ENCODE data around the gene MPP2. TPM values are rescaled to one million over a fixed set of nuclear protein-coding genes. Genes with fewer than 3 reads are reported as not detected.

Gene MPP2
- total and polyA plus RNA-seq, 9 of the 15 experiments (the other 6 are each of a cell fraction or from before 2014, with no cell fraction given), result 0.04 to 1.0 (median 0.24) TPM

DNA sequence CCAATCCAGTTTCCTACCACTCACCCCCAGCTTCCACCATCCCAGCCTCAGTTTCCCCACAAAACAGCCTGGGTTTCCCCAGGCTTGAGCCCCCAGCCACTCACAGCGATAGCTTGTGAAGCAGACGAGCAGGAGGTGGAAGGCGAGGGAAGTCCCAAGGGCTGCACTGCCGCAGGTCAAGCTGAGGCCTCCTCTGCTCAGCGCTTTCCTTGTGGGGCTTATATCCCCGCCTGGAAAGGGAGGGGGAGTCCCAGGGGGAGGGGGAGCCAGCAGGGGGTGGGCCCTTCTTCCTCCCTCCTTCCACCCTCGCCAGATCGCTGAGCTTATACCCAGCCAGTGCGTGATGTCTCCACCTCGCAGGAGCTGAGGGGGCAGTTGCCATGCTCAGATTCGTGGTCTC, 46.4 kb upstream of the MPP2 start, which contains the start of gene PYY:
PYY (minus strand) TSS at position 195 of the 400 bp plus-strand sequence. CDS start 457 bp downstream, outside the sequence.
- ATAC-seq, result no peak
- peak within 1 kb of the TSS in 1 of 2 experiments; percentile 87; a peak in 2 of 4 replicates for H3K9ac ChIP-seq (ENCODE audit: insufficient read depth in 1 of 2, low read depth in 2 of 2, low read length in 2 of 2)
- BruUV-seq (replicated peaks), result no TSS peak
- no peak for FAIRE-seq
- no peak for DNase-seq (ENCODE audit: extremely low read depth in 1 of 4, low spot score in 3 of 4)
- peak within 1 kb of the TSS; percentile 77 for H2AFZ ChIP-seq (ENCODE audit: low read depth, low read length)
- WGBS (ENCODE audit: insufficient coverage, low coverage, missing lambda C conversion rate), result 35% methylated on average over 7 of the region's 11 CpGs
- no peaks in the 10 kb centered on the region for H3K9me1 ChIP-seq (ENCODE audit: control insufficient read depth, insufficient read depth, low read length)
- peaks cover 0 to 16% of the 10 kb centered on the region in 2 experiments; a peak in 3 of 5 replicates for H3K4me1 ChIP-seq (replicated peaks in 1 of 2; ENCODE audit: control insufficient read depth in 2 of 2, insufficient read depth in 2 of 2, low read length in 2 of 2)
- no peaks in the 10 kb centered on the region; the same call in none of the 2 replicates for H4K20me1 ChIP-seq (replicated peaks; ENCODE audit: control insufficient read depth, insufficient read depth, low read length)
- intact Hi-C loops (cut with micrococcal nuclease), result no loop called here
- ChIA-PET POLR2A (interaction anchor here (0.6 to 1.3 kb wide), 3 partner anchors 13 to 50 kb away, joined by 3 to 6 read pairs (median 3); no protein-coding TSS in a partner anchor), CTCF (ENCODE audit: low intra/inter-chr PET ratio) (no interaction called here)
- H3K79me2 ChIP-seq (ENCODE audit: control insufficient read depth, insufficient read depth, low read length), result no peaks in the 10 kb centered on the region
- H3K27ac ChIP-seq (ENCODE audit: extremely low read depth, low read depth, low read length), result no peak within 1 kb of the TSS; the same call in 2 of the 3 replicates
- H3K36me3 ChIP-seq (ENCODE audit: control insufficient read depth, insufficient read depth, low read length), result no peaks in the 10 kb centered on the region
- H3K4me2 ChIP-seq (ENCODE audit: insufficient read depth, low read length), result peak within 1 kb of the TSS; percentile 55
- no peak within 1 kb of the TSS for H3K4me3 ChIP-seq
- no peaks in the 10 kb centered on the region for H3K9me3 ChIP-seq (replicated peaks; ENCODE audit: control insufficient read depth, insufficient read depth, low read depth, low read length)
- H3K27me3 ChIP-seq (ENCODE audit: control insufficient read depth in 2 of 2, insufficient read depth in 2 of 2, low read length in 2 of 2), result peaks cover 33 to 72% of the 10 kb centered on the region in 2 experiments; a peak in 4 of 5 replicates
- in situ Hi-C loops (cut with MboI), result no loop called here
- TF ChIP-seq ZNF740 (CRISPR knock-in tag; IDR thresholded peaks at IDR 0.05) (no peak), ZNF740 (tag; IDR thresholded peaks at IDR 0.05) (no peak), ZBTB11 (CRISPR knock-in tag; IDR thresholded peaks at IDR 0.05) (no peak), CTBP1 (IDR thresholded peaks at IDR 0.05; ENCODE audit: borderline replicate concordance) (no peak), IFI16 (CRISPR knock-in tag; IDR thresholded peaks at IDR 0.05) (no peak), MEIS2 (IDR thresholded peaks at IDR 0.05; ENCODE audit: partially characterized antibody) (no peak), DNMT1 (IDR thresholded peaks at IDR 0.05) (no peak), MYC (IDR thresholded peaks at IDR 0.05; ENCODE audit: low read depth, low read length) (no peak), MYC (CRISPR knock-in tag; IDR thresholded peaks at IDR 0.05; ENCODE audit: borderline replicate concordance, low read depth) (no peak)
- TF ChIP-seq, protein P1, sequence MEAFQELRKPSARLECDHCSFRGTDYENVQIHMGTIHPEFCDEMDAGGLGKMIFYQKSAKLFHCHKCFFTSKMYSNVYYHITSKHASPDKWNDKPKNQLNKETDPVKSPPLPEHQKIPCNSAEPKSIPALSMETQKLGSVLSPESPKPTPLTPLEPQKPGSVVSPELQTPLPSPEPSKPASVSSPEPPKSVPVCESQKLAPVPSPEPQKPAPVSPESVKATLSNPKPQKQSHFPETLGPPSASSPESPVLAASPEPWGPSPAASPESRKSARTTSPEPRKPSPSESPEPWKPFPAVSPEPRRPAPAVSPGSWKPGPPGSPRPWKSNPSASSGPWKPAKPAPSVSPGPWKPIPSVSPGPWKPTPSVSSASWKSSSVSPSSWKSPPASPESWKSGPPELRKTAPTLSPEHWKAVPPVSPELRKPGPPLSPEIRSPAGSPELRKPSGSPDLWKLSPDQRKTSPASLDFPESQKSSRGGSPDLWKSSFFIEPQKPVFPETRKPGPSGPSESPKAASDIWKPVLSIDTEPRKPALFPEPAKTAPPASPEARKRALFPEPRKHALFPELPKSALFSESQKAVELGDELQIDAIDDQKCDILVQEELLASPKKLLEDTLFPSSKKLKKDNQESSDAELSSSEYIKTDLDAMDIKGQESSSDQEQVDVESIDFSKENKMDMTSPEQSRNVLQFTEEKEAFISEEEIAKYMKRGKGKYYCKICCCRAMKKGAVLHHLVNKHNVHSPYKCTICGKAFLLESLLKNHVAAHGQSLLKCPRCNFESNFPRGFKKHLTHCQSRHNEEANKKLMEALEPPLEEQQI (IDR thresholded peaks at IDR 0.05), result no peak
- TF ChIP-seq, protein P2, sequence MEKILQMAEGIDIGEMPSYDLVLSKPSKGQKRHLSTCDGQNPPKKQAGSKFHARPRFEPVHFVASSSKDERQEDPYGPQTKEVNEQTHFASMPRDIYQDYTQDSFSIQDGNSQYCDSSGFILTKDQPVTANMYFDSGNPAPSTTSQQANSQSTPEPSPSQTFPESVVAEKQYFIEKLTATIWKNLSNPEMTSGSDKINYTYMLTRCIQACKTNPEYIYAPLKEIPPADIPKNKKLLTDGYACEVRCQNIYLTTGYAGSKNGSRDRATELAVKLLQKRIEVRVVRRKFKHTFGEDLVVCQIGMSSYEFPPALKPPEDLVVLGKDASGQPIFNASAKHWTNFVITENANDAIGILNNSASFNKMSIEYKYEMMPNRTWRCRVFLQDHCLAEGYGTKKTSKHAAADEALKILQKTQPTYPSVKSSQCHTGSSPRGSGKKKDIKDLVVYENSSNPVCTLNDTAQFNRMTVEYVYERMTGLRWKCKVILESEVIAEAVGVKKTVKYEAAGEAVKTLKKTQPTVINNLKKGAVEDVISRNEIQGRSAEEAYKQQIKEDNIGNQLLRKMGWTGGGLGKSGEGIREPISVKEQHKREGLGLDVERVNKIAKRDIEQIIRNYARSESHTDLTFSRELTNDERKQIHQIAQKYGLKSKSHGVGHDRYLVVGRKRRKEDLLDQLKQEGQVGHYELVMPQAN (IDR thresholded peaks at IDR 0.05; ENCODE audit: borderline replicate concordance), result no peak

Data from K562 (cell line).